Vagina (tissue), 2 donors: ENCODE results near the gene LDLRAD4. TPM values are rescaled to one million over a fixed set of nuclear protein-coding genes. Genes with fewer than 3 reads are reported as not detected.

Experiments used
- DNase-seq, 2 donors: peaks; one replicate each; pipeline ENCODE4 v3.0.0-alpha.2; 2017; ENCODE audit errors: extremely low spot score in 2 of 2
- H3K27ac ChIP-seq: fragments of 200-600 bp; sonication (generic); one replicate; pipeline ENCODE4 v1.5.1; 2019
- H3K27me3 ChIP-seq: fragments of 200-600 bp; sonication (generic); one replicate; pipeline ENCODE4 v1.5.1; 2019
- H3K36me3 ChIP-seq, 2 donors: fragments of 200-600 bp; sonication (generic); one replicate each; pipeline ENCODE4 v1.5.1; 2017 to 2019
- H3K4me1 ChIP-seq: fragments of 200-600 bp; sonication (generic); one replicate; pipeline ENCODE4 v1.5.1; 2019
- H3K4me3 ChIP-seq, 2 donors: fragments of 200-600 bp; sonication (generic); 1 replicate in 1 of 2; 2 replicates in 1 of 2; pipeline ENCODE4 v1.5.1; 2016 to 2019
- H3K9me3 ChIP-seq: fragments of 200-600 bp; sonication (generic); one replicate; pipeline ENCODE4 v1.5.1; 2019
- POLR2A ChIP-seq, 2 donors: fragments of 450-650 bp; IDR thresholded peaks; one replicate each; pipeline ENCODE4 v1.6.1; 2017; ENCODE audit warnings: antibody characterized with exemption in 2 of 2, mild to moderate bottlenecking in 2 of 2, moderate library complexity in 2 of 2
- POLR2AphosphoS5 ChIP-seq, 2 donors: sonication (generic); formaldehyde crosslinking; IDR thresholded peaks; one replicate each; pipeline ENCODE4 v1.9.0; 2017; ENCODE audit warnings: antibody characterized with exemption in 2 of 2, mild to moderate bottlenecking in 2 of 2, low read depth in 1 of 2; ENCODE audit not compliant: insufficient read depth in 1 of 2
- intact Hi-C: fragments of 100-400 bp; cut with DNase I; formaldehyde crosslinking; loops from one replicate; pipeline ENCODE4 v1.15.1; 2023
- total RNA-seq: library from RNA; depleted of rRNA; stranded (reverse); fragments of >200 nt; gene quantifications from one replicate; pipeline ENCODE4 v1.2.3, GENCODE V29; 2016
- TF ChIP-seq, protein P1 (sequence below), 3 experiments: fragments of 450-650 bp in 2 of 3; fragments of 200-600 bp in 1 of 3; sonication (generic) in 1 of 3; IDR thresholded peaks; one replicate each; pipeline ENCODE4 v1.5.1; 2017 to 2019; ENCODE audit warnings: antibody characterized with exemption in 3 of 3, mild to moderate bottlenecking in 2 of 3, moderate library complexity in 2 of 3

Gene LDLRAD4
- total RNA-seq, 1 donor from 2014 or later, result 24.3 TPM

DNA sequence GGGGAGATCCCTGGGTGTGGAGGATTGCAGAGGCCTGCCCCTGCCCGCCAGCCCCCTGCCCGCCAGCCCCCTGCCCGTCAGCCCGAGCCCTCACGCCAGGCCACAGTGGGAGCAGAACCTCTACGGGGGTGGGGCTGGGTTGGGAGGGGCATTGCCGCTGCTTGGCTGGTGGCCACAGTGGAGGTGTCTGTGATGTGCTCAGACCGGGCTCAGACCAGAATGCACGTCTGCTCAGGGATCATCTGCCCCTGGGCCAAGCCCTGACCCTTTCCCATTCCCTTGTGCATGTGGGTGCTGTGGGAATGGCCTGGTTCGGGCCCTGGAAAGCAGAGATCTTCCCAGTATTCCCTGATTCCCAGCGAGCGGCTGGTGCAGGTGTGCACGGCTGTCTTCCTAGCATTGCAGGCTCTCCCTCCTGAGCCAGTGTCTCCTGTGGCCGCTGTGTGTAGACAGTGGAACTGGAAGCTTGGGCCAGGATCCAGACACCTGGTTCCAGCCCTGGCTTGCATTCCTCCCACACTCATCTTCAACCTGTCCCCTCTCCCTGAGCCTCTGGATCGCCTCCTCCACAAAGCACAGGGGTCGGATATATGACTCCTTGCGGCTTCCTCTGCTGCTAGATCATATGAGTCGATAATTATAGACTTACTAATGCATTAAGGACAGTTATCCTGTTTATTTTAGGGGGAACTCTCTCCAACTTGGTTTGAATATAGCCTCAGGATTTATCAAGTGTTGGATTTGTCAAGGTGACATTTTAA lies 161.6 kb downstream of the LDLRAD4 start:
- peak in 1 of 2 donors; percentile 82 for DNase-seq
- intact Hi-C loops, result loop anchor here (10.0 kb wide), 1 partner anchor 155 kb away; no protein-coding TSS in a partner anchor
- Histone ChIP-seq H3K9me3 (no peaks in the 10 kb centered on the region), H3K27ac (no peak overlapping the region), H3K36me3 (no peaks in the 10 kb centered on the region), H3K4me3 (no peak overlapping the region), H3K27me3 (no peaks in the 10 kb centered on the region), H3K4me1 (peaks cover 51% of the 10 kb centered on the region)
- TF ChIP-seq POLR2AphosphoS5 (IDR thresholded peaks at IDR 0.05; ENCODE audit: insufficient read depth in 1 of 2, low read depth in 1 of 2) (no peak), POLR2A (IDR thresholded peaks at IDR 0.05) (no peak)
- TF ChIP-seq, protein P1, sequence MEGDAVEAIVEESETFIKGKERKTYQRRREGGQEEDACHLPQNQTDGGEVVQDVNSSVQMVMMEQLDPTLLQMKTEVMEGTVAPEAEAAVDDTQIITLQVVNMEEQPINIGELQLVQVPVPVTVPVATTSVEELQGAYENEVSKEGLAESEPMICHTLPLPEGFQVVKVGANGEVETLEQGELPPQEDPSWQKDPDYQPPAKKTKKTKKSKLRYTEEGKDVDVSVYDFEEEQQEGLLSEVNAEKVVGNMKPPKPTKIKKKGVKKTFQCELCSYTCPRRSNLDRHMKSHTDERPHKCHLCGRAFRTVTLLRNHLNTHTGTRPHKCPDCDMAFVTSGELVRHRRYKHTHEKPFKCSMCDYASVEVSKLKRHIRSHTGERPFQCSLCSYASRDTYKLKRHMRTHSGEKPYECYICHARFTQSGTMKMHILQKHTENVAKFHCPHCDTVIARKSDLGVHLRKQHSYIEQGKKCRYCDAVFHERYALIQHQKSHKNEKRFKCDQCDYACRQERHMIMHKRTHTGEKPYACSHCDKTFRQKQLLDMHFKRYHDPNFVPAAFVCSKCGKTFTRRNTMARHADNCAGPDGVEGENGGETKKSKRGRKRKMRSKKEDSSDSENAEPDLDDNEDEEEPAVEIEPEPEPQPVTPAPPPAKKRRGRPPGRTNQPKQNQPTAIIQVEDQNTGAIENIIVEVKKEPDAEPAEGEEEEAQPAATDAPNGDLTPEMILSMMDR (IDR thresholded peaks at IDR 0.05), result no peak

DNA sequence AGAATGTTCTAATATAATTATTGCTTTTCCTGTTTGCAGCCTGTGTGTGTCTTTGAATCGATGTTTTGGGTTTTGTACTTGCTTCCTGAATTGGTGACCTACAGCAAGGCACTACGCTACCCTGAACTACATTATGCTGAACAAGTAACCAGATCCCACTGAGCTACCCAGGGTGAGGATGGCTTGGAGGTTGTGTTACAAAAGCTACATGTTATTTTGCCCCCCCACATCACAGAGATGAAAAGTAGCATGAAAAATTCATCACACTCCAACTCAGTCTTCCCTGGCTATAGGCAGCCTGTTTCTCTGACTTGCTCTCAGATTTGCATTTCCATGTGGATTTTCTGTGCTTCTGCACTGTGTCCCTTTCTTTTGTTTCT lies 162.1 kb downstream of the LDLRAD4 start:
- H3K9me3 ChIP-seq, result no peaks in the 10 kb centered on the region
- no peak for DNase-seq
- H3K4me3 ChIP-seq, result no peak overlapping the region
- no peaks in the 10 kb centered on the region for H3K36me3 ChIP-seq
- TF ChIP-seq, protein P1 (IDR thresholded peaks at IDR 0.05), result no peak
- intact Hi-C loops, result loop anchor here (10.0 kb wide), 1 partner anchor 156 kb away; no protein-coding TSS in a partner anchor
- no peak overlapping the region for H3K27ac ChIP-seq
- no peaks in the 10 kb centered on the region for H3K27me3 ChIP-seq
- H3K4me1 ChIP-seq, result peaks cover 45% of the 10 kb centered on the region

DNA sequence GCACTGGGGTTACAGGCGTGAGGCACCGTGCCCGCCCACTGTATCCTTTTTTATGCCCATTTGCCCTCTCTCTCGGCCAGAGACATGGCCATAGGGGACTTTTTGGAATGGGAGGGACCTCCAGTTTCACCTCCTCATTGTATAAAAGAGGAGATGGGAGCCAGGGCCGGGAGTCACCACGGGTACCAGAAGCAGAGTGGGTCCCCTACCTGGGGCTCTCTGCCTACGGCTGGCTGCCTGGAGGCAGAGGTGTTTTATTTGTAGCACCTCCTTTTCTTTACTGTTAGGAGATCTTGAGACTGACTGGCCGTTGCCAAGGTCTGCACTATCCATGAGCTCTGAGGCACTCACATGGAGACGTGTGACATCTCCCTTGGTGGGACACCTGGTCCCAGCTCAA lies 162.8 kb downstream of the LDLRAD4 start:
- H3K9me3 ChIP-seq, result no peaks in the 10 kb centered on the region
- H3K36me3 ChIP-seq, result no peaks in the 10 kb centered on the region
- DNase-seq, result peak in 1 of 2 donors; percentile 80
- no peak overlapping the region for H3K4me3 ChIP-seq
- H3K27me3 ChIP-seq, result no peaks in the 10 kb centered on the region
- H3K27ac ChIP-seq, result peak overlapping the region; percentile 71
- intact Hi-C loops, result loop anchor here (10.0 kb wide), 1 partner anchor 157 kb away; no protein-coding TSS in a partner anchor
- H3K4me1 ChIP-seq, result peaks cover 42% of the 10 kb centered on the region
- TF ChIP-seq, protein P1 (IDR thresholded peaks at IDR 0.05), result no peak

DNA sequence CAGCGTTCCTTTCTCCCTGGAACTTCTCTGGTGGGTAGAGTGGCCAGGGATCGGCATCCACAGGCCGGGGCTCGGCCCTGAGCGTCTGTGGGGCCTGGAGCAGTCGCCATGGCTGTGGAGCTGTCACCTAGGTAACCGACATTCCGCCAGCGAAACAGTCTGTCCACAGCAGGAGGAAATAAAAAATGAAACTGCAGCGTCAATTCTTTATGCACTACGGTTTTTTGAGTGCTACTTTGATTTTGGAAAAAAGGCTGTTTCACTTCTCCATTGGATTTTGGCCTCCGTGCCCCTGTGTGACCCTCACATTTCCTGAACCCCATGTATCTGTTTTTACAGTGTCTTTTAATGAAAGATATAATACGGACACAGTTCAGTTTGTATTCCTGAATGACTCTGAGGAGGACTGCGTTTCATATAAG lies 163.4 kb downstream of the LDLRAD4 start:
- peak in 1 of 2 donors; percentile 86 for DNase-seq
- H3K4me1 ChIP-seq, result peaks cover 42% of the 10 kb centered on the region
- no peaks in the 10 kb centered on the region for H3K27me3 ChIP-seq
- H3K9me3 ChIP-seq, result no peaks in the 10 kb centered on the region
- peak overlapping the region; percentile 27 to 32 for H3K4me3 ChIP-seq
- H3K36me3 ChIP-seq, result no peaks in the 10 kb centered on the region
- peak overlapping the region; percentile 71 for H3K27ac ChIP-seq
- no peak for TF ChIP-seq POLR2A (IDR thresholded peaks at IDR 0.05)
- TF ChIP-seq POLR2AphosphoS5 (IDR thresholded peaks at IDR 0.05; ENCODE audit: insufficient read depth in 1 of 2, low read depth in 1 of 2), result peak in 1 of 2 donors; percentile 24
- intact Hi-C loops, result loop anchor here (10.0 kb wide), 1 partner anchor 157 kb away; no protein-coding TSS in a partner anchor

DNA sequence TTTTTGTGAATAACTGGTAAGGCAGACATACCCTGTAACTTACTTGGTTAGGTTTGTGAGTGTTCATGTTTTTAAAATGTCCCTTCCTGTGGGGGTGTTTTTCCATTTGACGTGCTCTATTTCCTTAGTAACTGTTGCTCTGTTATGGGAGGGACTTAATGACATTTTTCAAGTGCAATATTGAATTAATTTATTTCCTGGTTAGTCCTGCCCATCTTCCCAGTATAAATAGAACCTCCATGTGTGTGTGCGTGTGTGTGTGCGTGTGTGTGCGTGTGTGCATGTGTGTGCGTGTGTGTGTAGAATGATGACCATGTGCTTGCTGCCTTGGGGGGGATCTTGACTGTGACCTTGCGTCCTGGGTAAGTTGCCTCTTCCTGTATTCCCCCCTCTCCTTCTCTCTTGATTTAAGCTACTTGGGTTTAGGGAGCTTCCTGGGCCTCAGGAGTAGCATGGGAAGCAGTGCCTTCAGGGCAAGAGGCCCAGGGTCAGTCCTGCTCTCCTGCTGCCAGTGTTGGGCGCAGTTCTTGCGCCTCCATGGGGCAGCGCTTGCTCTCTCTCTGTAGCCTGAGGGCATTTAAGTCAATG lies 163.9 kb downstream of the LDLRAD4 start:
- H3K27ac ChIP-seq, result peak overlapping the region; percentile 71
- H3K4me1 ChIP-seq, result peaks cover 42% of the 10 kb centered on the region
- peak in 1 of 2 donors; percentile 82 for DNase-seq
- no peaks in the 10 kb centered on the region for H3K27me3 ChIP-seq
- H3K4me3 ChIP-seq, result peak overlapping the region; percentile 27 to 32
- no peaks in the 10 kb centered on the region for H3K9me3 ChIP-seq
- no peaks in the 10 kb centered on the region for H3K36me3 ChIP-seq
- TF ChIP-seq POLR2AphosphoS5 (IDR thresholded peaks at IDR 0.05; ENCODE audit: insufficient read depth in 1 of 2, low read depth in 1 of 2) (no peak), POLR2A (IDR thresholded peaks at IDR 0.05) (no peak)
- TF ChIP-seq, protein P1 (IDR thresholded peaks at IDR 0.05), result no peak
- intact Hi-C loops, result loop anchor here (10.0 kb wide), 1 partner anchor 158 kb away; no protein-coding TSS in a partner anchor
